Ramos (cell line): ENCODE data around the gene SP3.

Experiments
- in situ Hi-C: fragments of 300-500 bp; cut with MboI; formaldehyde crosslinking; loops from one replicate; pipeline ENCODE4 v1.14.3; 2022; ENCODE audit warnings: low sequenced_read_pairs; ENCODE audit not compliant: unreplicated experiment

The SP3 gene

GRCh38 chr2:173866874-173867618 is 98.1 kb downstream of the SP3 start:
- in situ Hi-C loops: no loop called here

- in situ Hi-C loops: no loop called here
Observed at GRCh38 chr2:173865971-173866873, 99.0 kb downstream of the SP3 start.

GRCh38 chr2:173862612-173863217 is 102.5 kb downstream of the SP3 start:
- in situ Hi-C loops: no loop called here

GRCh38 chr2:173860566-173860965 is 104.6 kb downstream of the SP3 start:
- in situ Hi-C loops: no loop called here

GRCh38 chr2:173860082-173860481 is 105.1 kb downstream of the SP3 start:
- in situ Hi-C loops: no loop called here

GRCh38 chr2:173858291-173858731 is 106.9 kb downstream of the SP3 start:
- in situ Hi-C loops: no loop called here
